Measurements from ENCODE around the gene DNAAF5.
A peak's percentile ranks its signal among the peaks of the same experiment; 100 is the strongest.

- peak in 1 of 2 donors; percentile 39 for TF ChIP-seq POLR2A (IDR thresholded peaks at IDR 0.05)
- TF ChIP-seq CTCF (IDR thresholded peaks at IDR 0.05), result peak in 1 of 4 experiments; percentile 12
These were observed at the start of gene DNAAF5 for GRCh38 chr7:726084-726853.

Data from uterus (tissue), 2 donors.